ENCODE measurements around the gene PLEKHG5. TPM values are rescaled to one million over a fixed set of nuclear protein-coding genes. Genes with fewer than 3 reads are reported as not detected.

Gene PLEKHG5
- total and polyA plus RNA-seq, 10 of the 15 experiments (the other 5 are each of a cell fraction or from before 2014, with no cell fraction given), result 0.04 to 1.1 (median 0.18) TPM; not detected in 1

DNA sequence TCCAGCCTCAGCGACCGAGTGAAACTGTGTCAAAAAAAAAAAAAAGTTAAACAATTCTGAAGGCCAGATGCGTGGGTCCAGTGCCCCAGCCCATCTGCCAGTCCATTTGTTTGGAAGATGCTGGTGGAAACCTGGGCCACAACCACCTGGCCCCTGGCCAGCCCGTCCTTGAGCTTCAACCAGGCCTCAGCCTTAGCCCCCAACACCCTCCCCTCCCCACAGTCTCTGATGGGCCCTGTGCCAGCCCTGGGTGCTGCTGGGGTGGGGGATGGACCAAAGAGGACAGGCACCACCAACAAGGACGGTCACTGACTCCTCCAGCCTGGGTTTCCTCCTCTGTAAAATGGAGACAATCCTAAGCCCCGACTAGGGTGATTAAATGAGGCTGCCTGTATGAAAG is 19.6 kb upstream of the PLEKHG5 start:
- CTCF ChIA-PET, result no interaction called here
- 34% methylated on average over 6 of the region's 6 CpGs for WGBS (ENCODE audit: insufficient coverage, insufficient replicate concordance, low lambda C conversion rate, missing lambda C conversion rate)
- ATAC-seq, result no peak
- H3K4me3 ChIP-seq, result no peak overlapping the region
- H3K27me3 ChIP-seq (replicated peaks in 1 of 2; ENCODE audit: control insufficient read depth in 2 of 2, insufficient read depth in 2 of 2, low read length in 1 of 2), result no peaks in the 10 kb centered on the region; a peak in 1 of 4 replicates
- no peak for TF ChIP-seq KLF5 (IDR thresholded peaks at IDR 0.05; ENCODE audit: partially characterized antibody)
- no peak overlapping the region for H3K27ac ChIP-seq (ENCODE audit: control insufficient read depth, insufficient read depth)
- H3K4me2 ChIP-seq (ENCODE audit: control insufficient read depth, insufficient read depth), result no peak overlapping the region
- no peaks in the 10 kb centered on the region for H4K20me1 ChIP-seq (ENCODE audit: control insufficient read depth, insufficient read depth)
- no peak overlapping the region for H2AFZ ChIP-seq (ENCODE audit: control insufficient read depth, low read depth, low read length)
- H3K79me2 ChIP-seq (ENCODE audit: control insufficient read depth, insufficient read depth, low read length), result no peaks in the 10 kb centered on the region
- no peak for DNase-seq (ENCODE audit: low read depth, low spot score)
- intact Hi-C loops (cut with micrococcal nuclease; ENCODE audit: unreplicated experiment), result no loop called here
- no TSS peak for BruUV-seq (replicated peaks)
- H3K36me3 ChIP-seq (ENCODE audit: control insufficient read depth in 2 of 2, insufficient read depth in 2 of 2, low read length in 1 of 2), result no peaks in the 10 kb centered on the region
- H3K9me3 ChIP-seq (replicated peaks; ENCODE audit: control insufficient read depth, insufficient read depth, low read length), result no peaks in the 10 kb centered on the region
- H3K4me1 ChIP-seq (ENCODE audit: control insufficient read depth, insufficient read depth, low read length), result no peaks in the 10 kb centered on the region
- SMC1A ChIA-PET (ENCODE audit: uncharacterized antibody, unreplicated experiment), result no interaction called here
- RAD21 ChIA-PET (ENCODE audit: unreplicated experiment), result no interaction called here
- in situ Hi-C loops (cut with MboI), result no loop called here
- no peak overlapping the region for H3K9ac ChIP-seq (ENCODE audit: control insufficient read depth, insufficient read depth, low read length)
- no peak for FAIRE-seq
- POLR2A ChIA-PET, result no interaction called here

- intact Hi-C loops (cut with micrococcal nuclease; ENCODE audit: unreplicated experiment) (no loop called here), in situ Hi-C loops (cut with MboI) (no loop called here)
- Histone ChIP-seq H3K9ac (ENCODE audit: control insufficient read depth, insufficient read depth, low read length) (no peak overlapping the region), H3K4me3 (no peak overlapping the region), H3K79me2 (ENCODE audit: control insufficient read depth, insufficient read depth, low read length) (no peaks in the 10 kb centered on the region), H2AFZ (ENCODE audit: control insufficient read depth, low read depth, low read length) (no peak overlapping the region), H3K9me3 (replicated peaks; ENCODE audit: control insufficient read depth, insufficient read depth, low read length) (no peaks in the 10 kb centered on the region), H3K27ac (ENCODE audit: control insufficient read depth, insufficient read depth) (no peak overlapping the region), H3K4me1 (ENCODE audit: control insufficient read depth, insufficient read depth, low read length) (no peaks in the 10 kb centered on the region), H3K4me2 (ENCODE audit: control insufficient read depth, insufficient read depth) (no peak overlapping the region), H4K20me1 (ENCODE audit: control insufficient read depth, insufficient read depth) (no peaks in the 10 kb centered on the region), H3K27me3 (replicated peaks in 1 of 2; ENCODE audit: control insufficient read depth in 2 of 2, insufficient read depth in 2 of 2, low read length in 1 of 2) (no peaks in the 10 kb centered on the region; a peak in 1 of 4 replicates), H3K36me3 (ENCODE audit: control insufficient read depth in 2 of 2, insufficient read depth in 2 of 2, low read length in 1 of 2) (no peaks in the 10 kb centered on the region)
- DNase-seq (ENCODE audit: low read depth, low spot score) (no peak), ATAC-seq (no peak), FAIRE-seq (no peak)
- ChIA-PET POLR2A (no interaction called here), RAD21 (ENCODE audit: unreplicated experiment) (no interaction called here), SMC1A (ENCODE audit: uncharacterized antibody, unreplicated experiment) (no interaction called here), CTCF (no interaction called here)
- TF ChIP-seq ZNF384 (IDR thresholded peaks at IDR 0.05; ENCODE audit: borderline replicate concordance, low read depth, low read length) (no peak), ZNF687 (IDR thresholded peaks at IDR 0.05) (no peak), SIN3A (IDR thresholded peaks at IDR 0.05; ENCODE audit: low read depth, low read length) (no peak), RUNX3 (IDR thresholded peaks at IDR 0.05; ENCODE audit: low read length) (no peak), SREBF2 (IDR thresholded peaks at IDR 0.05; ENCODE audit: low read length) (no peak), HDAC6 (IDR thresholded peaks at IDR 0.05; ENCODE audit: unreplicated experiment) (no peak), TBL1XR1 (IDR thresholded peaks at IDR 0.05; ENCODE audit: low read depth, low read length) (no peak), SREBF1 (IDR thresholded peaks at IDR 0.05; ENCODE audit: low read length) (no peak)
- TF ChIP-seq, protein P1, sequence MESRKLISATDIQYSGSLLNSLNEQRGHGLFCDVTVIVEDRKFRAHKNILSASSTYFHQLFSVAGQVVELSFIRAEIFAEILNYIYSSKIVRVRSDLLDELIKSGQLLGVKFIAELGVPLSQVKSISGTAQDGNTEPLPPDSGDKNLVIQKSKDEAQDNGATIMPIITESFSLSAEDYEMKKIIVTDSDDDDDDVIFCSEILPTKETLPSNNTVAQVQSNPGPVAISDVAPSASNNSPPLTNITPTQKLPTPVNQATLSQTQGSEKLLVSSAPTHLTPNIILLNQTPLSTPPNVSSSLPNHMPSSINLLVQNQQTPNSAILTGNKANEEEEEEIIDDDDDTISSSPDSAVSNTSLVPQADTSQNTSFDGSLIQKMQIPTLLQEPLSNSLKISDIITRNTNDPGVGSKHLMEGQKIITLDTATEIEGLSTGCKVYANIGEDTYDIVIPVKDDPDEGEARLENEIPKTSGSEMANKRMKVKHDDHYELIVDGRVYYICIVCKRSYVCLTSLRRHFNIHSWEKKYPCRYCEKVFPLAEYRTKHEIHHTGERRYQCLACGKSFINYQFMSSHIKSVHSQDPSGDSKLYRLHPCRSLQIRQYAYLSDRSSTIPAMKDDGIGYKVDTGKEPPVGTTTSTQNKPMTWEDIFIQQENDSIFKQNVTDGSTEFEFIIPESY (IDR thresholded peaks at IDR 0.05), result no peak
- no TSS peak for BruUV-seq (replicated peaks)
- WGBS (ENCODE audit: insufficient coverage, insufficient replicate concordance, low lambda C conversion rate, missing lambda C conversion rate), result 31% methylated on average over 6 of the region's 6 CpGs
These were observed 19.0 kb upstream of the PLEKHG5 start for GRCh38 chr1:6510493-6510892.

Measured in GM12878 (cell line).